Erythroblast (primary cell): ENCODE measurements around the gene PIEZO2.

Experiments used
- GATA1 ChIP-seq: IDR thresholded peaks from 2 replicates; pipeline ENCODE4 v1.6.1; 2011; ENCODE audit warnings: low read depth, mild to moderate bottlenecking, control low read depth, low read length, moderate library complexity
- POLR2A ChIP-seq: IDR thresholded peaks from 2 replicates; pipeline ENCODE4 v1.6.1; 2011; ENCODE audit warnings: mild to moderate bottlenecking, low read length

DNA sequence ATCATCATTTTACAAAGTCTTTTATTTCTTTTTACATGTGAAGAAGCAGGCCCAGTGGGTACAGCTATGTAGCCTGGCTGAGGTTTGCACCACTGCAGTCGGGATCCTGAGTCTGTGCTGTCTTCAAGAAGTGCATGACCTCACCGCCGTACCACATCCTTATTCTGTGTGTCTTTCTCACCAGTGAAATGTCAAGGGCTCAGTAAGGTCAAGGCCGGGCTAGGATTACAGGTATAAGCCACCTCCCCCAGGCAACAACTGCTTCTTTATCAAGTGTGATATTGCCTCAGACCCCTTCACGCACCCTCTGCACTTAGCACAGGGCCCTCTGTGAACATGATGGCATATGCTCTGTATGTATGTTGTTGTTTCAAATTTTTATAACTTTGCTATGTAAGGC lies 76.7 kb downstream of the PIEZO2 start:
- TF ChIP-seq POLR2A (no peak), GATA1 (no peak)
